HG03469 (cell line): Measurements from ENCODE around the gene CCDC39.

Source experiments
- ATAC-seq: cut with Tn5 transposase; IDR thresholded peaks from one replicate; pipeline ENCODE4 v1.9.1; 2021; ENCODE audit warnings: mild to moderate bottlenecking, moderate library complexity, moderate number of reproducible peaks; ENCODE audit not compliant: unreplicated experiment

The CCDC39 gene

DNA sequence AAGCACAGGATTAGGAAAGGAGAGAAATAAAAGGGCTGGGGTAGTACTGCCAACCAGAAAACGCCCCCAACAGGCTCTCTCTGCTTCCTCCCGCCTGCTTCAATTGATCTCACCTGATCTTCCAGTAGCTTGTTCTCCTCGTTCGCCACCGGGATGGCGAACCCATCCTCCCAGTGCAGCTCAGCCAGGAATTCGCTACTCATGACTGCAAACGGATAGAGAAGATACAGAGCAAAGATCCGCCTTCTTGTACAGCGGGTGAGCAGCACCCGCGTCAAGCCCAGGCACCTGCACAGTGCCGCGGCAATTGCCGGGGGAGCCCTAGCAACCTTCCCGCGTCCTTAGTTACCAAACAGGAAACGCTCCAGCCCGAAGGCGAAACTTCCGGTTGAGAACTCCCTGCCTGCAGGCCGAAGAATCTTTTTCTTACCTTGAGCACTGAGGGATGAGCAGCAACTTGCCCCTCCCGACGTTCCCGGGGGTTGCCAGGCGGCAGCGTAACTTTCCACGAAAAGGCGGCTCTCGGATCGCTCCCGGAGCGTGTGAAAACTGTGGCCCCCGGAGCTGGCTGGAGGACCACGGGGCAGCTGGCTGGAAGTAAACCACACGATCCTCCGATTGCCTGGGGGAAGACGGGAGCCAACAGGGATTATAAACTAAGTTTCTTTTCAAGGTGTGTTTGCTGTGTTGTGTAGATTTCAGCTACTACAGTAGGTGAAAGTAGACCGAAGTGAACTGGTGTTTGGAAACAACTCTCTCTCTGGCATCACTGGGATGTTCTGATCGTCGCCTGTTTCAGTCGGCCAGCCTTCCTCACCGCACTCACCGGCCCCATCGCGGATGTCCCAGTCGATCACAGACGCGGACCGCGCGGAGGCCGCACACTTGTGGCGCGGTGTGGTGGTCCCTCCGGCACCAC lies at the start of gene CCDC39:
Gene CCDC39, minus strand, starts transcription at position 312 of the 919 bp plus-strand sequence. Its CDS starts 109 bp downstream, at position 203.
- peak; percentile 95 for ATAC-seq

- no peak for ATAC-seq
Measured at GRCh38 chr3:180720012-180720411, 40.7 kb upstream of the CCDC39 start.

- ATAC-seq: no peak
Measured at GRCh38 chr3:180707896-180708295, 28.6 kb upstream of the CCDC39 start.

DNA sequence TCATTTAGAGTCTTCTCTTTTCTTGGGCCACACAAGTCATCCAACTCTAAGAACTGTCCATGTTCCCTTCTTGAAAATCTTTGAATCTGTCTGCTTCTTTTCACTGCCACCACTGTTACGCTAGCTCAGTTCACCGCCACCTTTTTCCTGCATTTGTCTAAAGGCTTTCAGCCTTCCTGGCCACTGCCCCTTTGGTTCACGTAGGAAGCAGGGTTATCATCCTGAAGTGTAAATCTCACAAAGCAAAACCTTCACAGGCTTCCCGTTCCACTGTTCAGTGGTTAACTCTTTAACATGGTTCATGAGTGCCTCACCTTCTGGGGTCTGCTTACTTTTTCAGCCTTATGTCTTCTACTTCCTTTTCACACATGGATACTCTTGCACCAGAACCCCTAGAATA lies 26.3 kb upstream of the CCDC39 start:
- no peak for ATAC-seq

DNA sequence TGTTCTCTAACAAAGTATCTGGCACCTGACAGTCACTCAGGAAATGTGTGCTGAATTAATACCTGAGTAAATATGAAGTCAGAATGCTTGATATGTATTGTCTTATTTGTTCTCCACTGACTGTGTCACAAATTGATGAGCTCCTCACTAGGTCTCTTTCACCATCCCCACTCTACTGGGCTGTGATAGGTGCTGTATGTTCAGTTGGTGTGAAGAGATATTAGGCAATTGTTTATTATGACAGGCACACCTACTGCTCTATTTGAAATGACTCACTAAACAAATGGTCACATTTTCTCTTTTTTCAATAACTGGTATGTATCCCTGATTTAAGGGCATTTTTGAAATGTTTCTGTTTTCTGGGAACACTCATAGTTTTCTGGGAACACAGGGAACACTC lies 25.2 kb upstream of the CCDC39 start:
- ATAC-seq: no peak

DNA sequence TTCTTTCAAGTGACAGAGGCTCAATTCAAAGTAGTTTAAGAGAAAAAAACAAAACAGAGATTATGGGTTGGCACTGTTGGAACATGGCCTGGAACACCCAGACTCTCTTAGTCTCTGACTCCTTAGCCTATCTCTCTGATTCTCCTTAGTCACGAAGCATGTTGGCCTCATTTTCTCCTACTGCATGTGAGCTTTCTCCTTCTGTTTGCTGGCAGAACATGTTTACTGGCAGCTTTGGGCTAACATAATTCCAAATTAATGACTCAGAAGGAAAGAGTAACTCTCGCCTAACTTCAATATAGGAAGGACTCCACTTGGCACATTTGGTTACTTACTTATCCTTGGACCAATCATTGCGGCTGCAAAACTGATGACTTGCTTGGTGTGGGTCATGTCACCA lies 21.7 kb upstream of the CCDC39 start:
- no peak for ATAC-seq

DNA sequence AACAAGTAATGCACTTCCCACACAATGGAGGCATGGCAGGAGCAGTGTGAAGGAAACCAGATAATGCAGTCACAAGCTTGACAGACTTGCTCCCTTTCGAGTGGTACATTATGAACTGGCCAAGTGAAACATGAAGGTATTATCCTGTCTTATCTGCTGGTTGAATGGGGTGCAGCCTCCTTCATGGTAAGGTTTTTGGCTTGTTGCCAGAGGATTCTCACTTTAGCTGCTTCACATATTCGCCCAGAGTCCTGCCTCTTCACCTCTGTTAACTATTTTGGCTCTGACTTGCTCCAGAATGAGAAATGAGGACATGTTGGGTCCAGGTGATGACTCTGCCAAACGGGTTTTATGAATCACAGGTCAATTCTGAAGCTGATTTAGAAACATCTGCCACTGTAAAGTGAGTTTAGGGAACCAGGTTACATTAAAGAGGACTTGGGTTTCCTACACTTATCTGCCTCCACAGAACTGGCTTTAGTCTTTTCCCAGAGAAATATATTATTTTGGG lies 19.5 kb upstream of the CCDC39 start:
- no peak for ATAC-seq

DNA sequence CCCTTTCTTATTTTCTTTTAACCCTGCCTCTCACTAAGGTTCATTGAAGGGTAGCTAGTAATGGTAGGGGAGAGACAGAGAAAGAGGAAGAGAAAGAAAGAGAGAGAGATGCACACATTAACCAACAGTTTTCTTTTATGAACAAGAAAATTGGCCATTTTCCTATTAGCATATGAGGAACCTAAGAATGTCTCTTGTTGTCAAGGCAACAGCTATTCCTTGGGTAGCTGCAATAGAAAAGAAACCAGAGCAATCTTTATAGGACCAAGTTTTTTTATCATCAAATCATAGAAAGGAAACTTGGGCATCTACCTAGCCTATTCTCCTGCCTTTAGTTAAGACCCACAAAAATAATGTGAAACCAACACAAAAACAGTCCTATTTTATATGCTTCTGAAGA lies 15.0 kb upstream of the CCDC39 start:
- no peak for ATAC-seq

- ATAC-seq: no peak
Measured at GRCh38 chr3:180693656-180694055, 14.4 kb upstream of the CCDC39 start.

- no peak for ATAC-seq
Measured at GRCh38 chr3:180690061-180690460, 10.8 kb upstream of the CCDC39 start.

DNA sequence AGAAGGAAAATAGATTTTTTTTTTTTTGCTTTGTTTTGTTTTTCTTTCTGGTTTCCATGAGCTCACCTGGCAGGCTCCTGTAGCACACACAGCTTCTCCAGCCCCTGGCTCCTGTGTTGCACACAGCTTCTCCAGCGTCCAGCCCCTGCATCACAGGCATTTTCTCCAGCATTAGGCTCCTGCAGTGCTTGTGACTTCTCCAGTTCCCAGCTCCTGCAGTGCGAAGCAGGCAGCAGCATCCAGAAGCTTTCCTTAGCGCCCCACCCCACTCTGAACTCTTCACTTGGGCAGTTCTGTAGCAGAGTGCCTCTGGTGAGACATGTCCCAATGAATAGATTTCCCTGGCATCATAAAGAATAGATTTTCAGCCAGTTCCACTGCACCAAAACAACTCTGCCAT lies 5.5 kb upstream of the CCDC39 start:
- no peak for ATAC-seq

DNA sequence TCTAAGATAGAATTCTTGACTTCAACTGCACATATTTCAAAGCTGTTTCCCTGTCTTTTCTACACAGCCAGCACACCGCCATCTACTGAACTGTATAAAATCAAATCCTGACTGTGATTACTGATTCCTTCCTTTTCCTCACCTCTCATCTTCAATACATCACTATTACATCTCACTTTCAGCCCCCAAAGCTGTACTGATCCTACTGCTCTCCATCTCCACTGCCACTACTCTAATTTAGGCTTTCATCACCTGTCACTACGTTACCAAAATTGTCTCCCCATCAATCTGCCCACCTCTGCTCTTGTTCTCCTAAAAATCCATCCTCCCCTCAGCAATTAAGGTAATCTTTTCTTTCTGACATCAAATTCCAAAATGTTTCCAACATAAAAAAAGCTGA lies 4.5 kb upstream of the CCDC39 start:
- ATAC-seq: no peak

DNA sequence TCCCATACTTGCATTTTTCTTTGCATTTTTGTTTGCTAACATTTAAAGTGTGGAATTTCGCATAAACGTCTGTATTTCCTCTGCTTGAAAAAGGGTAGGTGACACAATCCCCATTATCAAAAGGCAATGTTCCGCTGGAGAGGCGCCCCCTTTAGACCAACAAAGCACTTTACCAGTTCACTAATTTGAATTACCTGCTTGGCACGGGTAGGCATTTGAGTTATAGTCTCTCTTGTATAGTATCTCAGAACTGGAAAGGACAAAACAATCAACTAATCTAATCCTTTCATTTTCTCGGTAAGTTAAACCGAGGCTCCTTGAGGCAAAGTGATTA lies 775 bp upstream of the CCDC39 start:
- peak; percentile 32 for ATAC-seq

GRCh38 chr3:180678231-180678630 lies 1.1 kb downstream of the CCDC39 start:
- ATAC-seq: no peak

DNA sequence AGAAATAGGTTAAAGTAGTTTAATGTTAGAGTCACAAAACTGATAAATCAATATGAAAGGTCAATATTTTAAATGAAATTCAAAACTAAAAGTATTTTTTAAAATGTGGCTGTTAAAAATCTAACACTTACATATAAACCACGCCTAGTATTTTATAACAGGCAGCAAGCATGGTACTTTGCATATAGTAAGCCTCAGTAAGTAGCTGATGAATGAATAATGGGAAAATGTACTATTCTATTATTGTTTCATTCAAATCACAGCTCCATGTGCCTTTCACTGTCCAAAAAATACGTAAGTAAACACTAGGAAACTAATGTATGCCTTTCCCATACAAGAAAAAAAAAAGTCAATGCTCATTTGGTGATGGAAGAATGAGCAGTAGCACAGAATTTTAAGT lies 17.8 kb downstream of the CCDC39 start:
- no peak for ATAC-seq

DNA sequence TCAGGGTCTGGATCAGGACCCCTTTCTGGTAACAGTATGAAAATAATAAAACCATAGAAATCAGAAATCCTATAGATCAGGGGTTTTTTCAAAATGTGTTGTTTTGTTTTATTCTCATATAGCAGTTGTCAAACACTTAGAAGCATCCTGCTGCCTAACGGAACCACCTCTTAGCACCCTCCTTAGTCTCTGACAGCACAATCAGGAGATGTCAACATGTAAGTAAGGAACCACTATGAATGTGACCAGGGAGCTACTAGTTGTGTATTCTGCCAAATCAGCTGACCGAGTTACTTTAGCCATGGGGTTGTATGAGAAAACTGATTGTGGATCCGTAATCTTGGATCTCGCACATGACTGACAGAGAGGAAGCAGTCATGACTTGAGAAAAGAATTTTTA lies 22.2 kb downstream of the CCDC39 start:
- ATAC-seq: no peak

GRCh38 chr3:180656406-180656805 lies 22.9 kb downstream of the CCDC39 start:
- ATAC-seq: no peak

DNA sequence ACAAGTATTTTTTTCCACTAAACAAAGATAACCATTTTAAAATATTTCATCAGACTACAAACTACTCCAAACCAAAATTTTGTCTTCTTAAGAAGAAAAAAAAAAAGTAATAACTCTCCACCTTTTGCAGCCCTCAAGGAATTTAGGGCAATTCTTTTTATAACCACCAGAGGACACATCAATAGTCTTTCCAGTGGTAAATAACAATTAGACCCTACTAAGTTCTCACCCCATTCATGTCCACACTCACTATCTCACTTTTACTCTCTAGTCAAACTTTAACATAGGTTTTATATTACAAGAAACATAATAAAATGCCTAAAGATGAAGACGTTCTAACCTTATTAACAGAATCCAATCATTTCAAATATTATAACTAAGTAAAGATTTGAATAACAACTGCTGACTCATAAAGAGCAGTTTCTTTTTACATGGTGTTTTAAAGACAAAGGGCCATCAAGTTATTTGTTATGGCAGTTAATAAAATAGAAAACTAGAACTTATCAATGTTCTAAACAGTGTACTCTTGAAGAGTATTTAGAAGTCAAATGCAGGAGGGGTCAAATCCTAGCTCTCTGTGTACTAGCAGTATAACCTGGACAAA lies 33.0 kb downstream of the CCDC39 start:
- ATAC-seq: no peak

- no peak for ATAC-seq
Measured at GRCh38 chr3:180640987-180641386, 38.3 kb downstream of the CCDC39 start.

GRCh38 chr3:180633722-180634121 lies 45.6 kb downstream of the CCDC39 start:
- ATAC-seq: no peak

DNA sequence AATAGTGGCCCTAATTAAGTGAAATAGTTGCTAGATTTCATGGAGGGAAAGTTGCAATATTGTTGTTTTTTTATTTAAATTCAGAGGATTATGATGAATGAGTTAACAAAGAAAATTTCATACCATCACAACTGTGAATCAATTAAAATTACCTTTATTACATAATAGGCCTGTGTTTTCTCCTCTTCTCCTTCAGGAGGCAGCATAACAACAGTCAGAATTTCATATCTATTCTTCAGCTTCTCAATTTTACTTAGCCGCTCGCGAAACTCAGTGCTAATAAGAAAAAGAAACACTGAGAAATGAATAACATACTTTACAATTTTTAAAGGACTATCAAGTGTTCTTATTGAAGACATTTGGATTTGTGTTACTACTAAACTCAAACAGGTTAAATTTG lies 48.0 kb downstream of the CCDC39 start:
- no peak for ATAC-seq

DNA sequence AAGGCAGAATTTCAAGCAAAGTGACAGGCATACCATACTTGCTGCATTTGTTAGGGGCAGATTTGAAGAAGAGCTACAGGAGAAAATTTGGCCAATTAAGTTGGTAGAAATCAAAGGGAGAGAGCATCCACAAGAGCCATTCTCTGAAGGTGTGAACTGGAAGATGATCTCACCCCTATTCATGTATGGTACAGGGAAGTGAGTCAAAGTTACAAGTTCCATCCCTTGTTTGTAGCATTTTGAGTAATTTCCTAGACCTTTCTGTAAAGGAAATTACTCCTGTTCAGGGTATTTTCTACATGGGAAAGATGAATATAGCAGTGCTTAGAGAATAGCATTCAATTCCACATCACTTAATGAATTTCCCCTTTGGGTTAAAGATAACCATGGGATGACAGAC lies 48.9 kb downstream of the CCDC39 start:
- no peak for ATAC-seq
